Adrenal gland (tissue), 19 donors: ENCODE measurements around the gene ESM1. TPM values are rescaled to one million over a fixed set of nuclear protein-coding genes. Genes with fewer than 3 reads are reported as not detected.
A peak's percentile ranks its signal among the peaks of the same experiment; 100 is the strongest.

Experiments used
- DNase-seq, 7 donors: peaks; one replicate each; pipeline ENCODE4 v3.0.0-alpha.2; 2019 to 2020
- H3K27ac ChIP-seq, 5 donors: fragments of 200-600 bp; sonication (generic) in 4 of 5; 1 replicate in 3 of 5; 2 replicates in 2 of 5; pipeline versions ENCODE4 v1.5.1 to v1.8.0; 2016 to 2020; ENCODE audit warnings: mild to moderate bottlenecking in 1 of 5
- H3K27me3 ChIP-seq: fragments of 200-600 bp; 2 replicates; pipeline ENCODE4 v1.8.0; 2021
- H3K36me3 ChIP-seq, 2 donors: fragments of 200-600 bp; replicated peaks in 1 of 2; 1 replicate in 1 of 2; 2 replicates in 1 of 2; pipeline versions ENCODE4 v1.5.1 to v1.8.0; 2018 to 2022
- H3K4me1 ChIP-seq, 2 donors: fragments of 200-600 bp; replicated peaks in 1 of 2; 1 replicate in 1 of 2; 2 replicates in 1 of 2; pipeline versions ENCODE4 v1.5.1 to v1.8.0; 2018 to 2021
- H3K4me3 ChIP-seq, 4 donors: fragments of 200-600 bp; sonication (generic) in 3 of 4; one replicate each; pipeline ENCODE4 v1.5.1; 2016 to 2018
- H3K9me3 ChIP-seq, 3 donors: fragments of 200-600 bp; sonication (generic) in 1 of 3; replicated peaks in 1 of 3; 1 replicate in 2 of 3; 2 replicates in 1 of 3; pipeline versions ENCODE4 v1.5.1 to v1.8.0; 2016 to 2021
- POLR2A ChIP-seq, 2 donors: fragments of 450-650 bp; IDR thresholded peaks; one replicate each; pipeline ENCODE4 v1.6.1; 2017; ENCODE audit warnings: antibody characterized with exemption in 2 of 2, mild to moderate bottlenecking in 2 of 2, moderate library complexity in 1 of 2
- WGBS, 4 donors: extraction: QIAGEN DNeasy Blood & Tissue Kit in 2 of 4; methylation state at CpG; one replicate each; pipeline versions ENCODE4 v1.1.5 to v1.1.7; 2013 to 2017; 5-methylcytosine and 5-hydroxymethylcytosine counted together
- intact Hi-C, 2 donors: fragments of 100-400 bp; cut with DNase I; formaldehyde crosslinking; loops; one replicate each; pipeline versions ENCODE4 v1.14.1 to v1.15.0; 2022 to 2023
- long read RNA-seq, 10 donors: library from polyadenylated mRNA in 3 of 10; unstranded in 2 of 10; stranded (forward) in 1 of 10; transcript quantifications; one replicate each; pipeline ENCODE4 v2.0.0 and lab custom pipeline, GENCODE V29; 2021 to 2026
- polyA plus RNA-seq, 3 donors: library from polyadenylated mRNA; stranded (reverse); fragments of 200-250 nt in 2 of 3; fragments of 350-450 nt in 1 of 3; fragmentation: Illumina TruSeq in 1 of 3; extraction: RNeasy Lipid Tissue Mini Kit (QIAGEN cat#74804) in 1 of 3; gene quantifications; one replicate each; pipeline ENCODE4 v1.2.3, GENCODE V29; 2013 to 2014
- total RNA-seq, 9 donors: library from RNA; depleted of rRNA in 4 of 9; stranded (reverse); fragments of >200 nt in 4 of 9; fragments of 120-200 nt in 1 of 9; fragmentation: NEBNext Ultra II Directional in 1 of 9; extraction: Animal tissue kit (Norgen Biotek cat#: 25700) in 1 of 9; gene quantifications; one replicate each; pipeline versions ENCODE4 v1.1.0 to v1.2.4, GENCODE V29; 2013 to 2023
- TF ChIP-seq, protein P1 (sequence below), 6 experiments: fragments of 450-650 bp in 4 of 6; fragments of 200-600 bp in 2 of 6; sonication (generic) in 1 of 6; IDR thresholded peaks; 1 replicate in 5 of 6; 2 replicates in 1 of 6; pipeline versions ENCODE4 v1.5.1 to v1.8.0; 2016 to 2021; ENCODE audit warnings: antibody characterized with exemption in 6 of 6, mild to moderate bottlenecking in 2 of 6, moderate library complexity in 1 of 6
- donor health status: healthy with polysubstance abuse.
- donor health status: Bipolar disorder and iron deficiency.
- donor health status: DM: yes; HTN: yes; CAD: no.
- donor health status: DM: no; HTN: no; CAD: no.
- donor health status: DM: no; HTN: no; CAD: no.
- donor health status: DM: yes; HTN: yes; CAD: no.

The ESM1 gene, protein sequence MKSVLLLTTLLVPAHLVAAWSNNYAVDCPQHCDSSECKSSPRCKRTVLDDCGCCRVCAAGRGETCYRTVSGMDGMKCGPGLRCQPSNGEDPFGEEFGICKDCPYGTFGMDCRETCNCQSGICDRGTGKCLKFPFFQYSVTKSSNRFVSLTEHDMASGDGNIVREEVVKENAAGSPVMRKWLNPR
- total RNA-seq (1 to 10 TPM in 6 of 9 donors, under 1 TPM in 3; 0.43 to 5.4 (median 1.3) TPM), polyA plus RNA-seq (1 to 10 TPM in 2 of 3 donors, under 1 TPM in 1; 0.44 to 3.3 (median 1.3) TPM)
- long read RNA-seq, donor 1, transcript ESM1-202 (3 exons, 2,169 nt): major isoform, 5 of 5 reads
- long read RNA-seq, donor 1, partial matches to known transcripts: 0 of 5 reads
- long read RNA-seq, donor 1, other reads (novel, unspliced or antisense): 0 of 5 reads
- long read RNA-seq, donor 2, partial matches to known transcripts: 0 of 1 reads
- long read RNA-seq, donor 2, other reads (novel, unspliced or antisense): 0 of 1 reads
- long read RNA-seq, donor 3, partial matches to known transcripts: 0 of 4 reads
- long read RNA-seq, donor 3, other reads (novel, unspliced or antisense): 0 of 4 reads
- long read RNA-seq, donor 4, partial matches to known transcripts: 0 of 2 reads
- long read RNA-seq, donor 4, other reads (novel, unspliced or antisense): 1 of 2 reads
- long read RNA-seq, donor 5, partial matches to known transcripts: 0 of 3 reads
- long read RNA-seq, donor 5, other reads (novel, unspliced or antisense): 0 of 3 reads
- long read RNA-seq, donor 6: 0 reads
- long read RNA-seq, donor 7: 0 reads
- long read RNA-seq, donor 8, partial matches to known transcripts: 0 of 3 reads
- long read RNA-seq, donor 8, other reads (novel, unspliced or antisense): 0 of 3 reads
- long read RNA-seq, donor 9, partial matches to known transcripts: 0 of 1 reads
- long read RNA-seq, donor 9, other reads (novel, unspliced or antisense): 0 of 1 reads
- long read RNA-seq, donor 10, partial matches to known transcripts: 0 of 2 reads
- long read RNA-seq, donor 10, other reads (novel, unspliced or antisense): 0 of 2 reads

DNA sequence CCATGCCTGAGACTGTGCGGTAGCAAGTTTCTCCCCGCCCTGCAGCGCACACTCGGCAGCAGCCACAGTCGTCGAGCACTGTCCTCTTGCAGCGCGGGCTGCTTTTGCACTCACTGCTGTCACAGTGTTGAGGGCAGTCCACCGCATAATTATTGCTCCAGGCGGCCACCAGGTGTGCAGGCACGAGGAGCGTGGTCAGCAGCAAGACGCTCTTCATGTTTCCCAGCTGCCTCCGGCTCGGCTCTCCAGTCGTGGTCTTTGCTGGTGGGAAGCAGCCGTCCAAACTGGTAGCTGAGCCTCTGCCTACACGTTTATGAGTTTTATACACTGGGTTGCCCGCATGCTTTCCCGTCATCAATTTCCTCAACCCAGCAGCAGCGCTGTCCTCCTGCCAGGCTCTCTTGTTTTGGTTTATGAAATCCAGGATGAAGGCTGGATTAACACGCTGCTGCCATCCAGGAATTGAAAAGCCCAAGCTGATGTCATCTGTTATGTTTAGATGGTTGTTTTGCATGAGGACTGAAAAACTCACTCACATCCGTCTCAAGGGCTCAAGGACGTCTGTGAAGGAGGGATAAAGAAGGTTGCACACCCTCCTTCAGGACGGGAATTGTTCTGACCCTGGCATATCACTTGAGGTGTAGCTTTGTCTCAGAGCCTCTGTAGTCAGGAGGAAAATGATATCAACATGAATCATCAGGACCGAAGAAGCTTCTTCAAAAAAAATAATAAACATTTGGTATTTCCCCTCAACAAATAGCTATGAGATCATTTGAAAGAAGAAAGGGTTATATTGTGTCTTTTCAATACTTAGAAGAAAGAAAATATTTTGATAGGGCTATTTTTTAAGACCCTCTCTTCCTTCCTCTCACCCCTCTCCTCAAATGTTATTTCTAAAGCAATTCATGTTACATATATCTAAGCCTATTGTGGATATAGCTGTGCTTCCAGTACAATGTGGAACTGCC lies at the start of gene ESM1:
ESM1 (minus strand) TSS at position 293 of the 968 bp plus-strand sequence; CDS start at position 217, 76 bp downstream.
- no peaks in the 10 kb centered on the region for H3K4me1 ChIP-seq
- peaks cover 34% of the 10 kb centered on the region for H3K27me3 ChIP-seq
- no peak within 1 kb of the TSS for H3K27ac ChIP-seq
- no peak within 1 kb of the TSS for H3K4me3 ChIP-seq
- intact Hi-C loops: no loop called here
- H3K9me3 ChIP-seq: no peaks in the 10 kb centered on the region
- WGBS, 4 donors: 17 to 33% (median 31%) methylated on average over 6 to 26 of the region's 26 CpGs
- H3K36me3 ChIP-seq: no peaks in the 10 kb centered on the region
- peak in 3 of 7 donors; percentile 9 to 16 (median 10) for DNase-seq
- no peak for TF ChIP-seq POLR2A (IDR thresholded peaks at IDR 0.05)
- TF ChIP-seq, protein P1, sequence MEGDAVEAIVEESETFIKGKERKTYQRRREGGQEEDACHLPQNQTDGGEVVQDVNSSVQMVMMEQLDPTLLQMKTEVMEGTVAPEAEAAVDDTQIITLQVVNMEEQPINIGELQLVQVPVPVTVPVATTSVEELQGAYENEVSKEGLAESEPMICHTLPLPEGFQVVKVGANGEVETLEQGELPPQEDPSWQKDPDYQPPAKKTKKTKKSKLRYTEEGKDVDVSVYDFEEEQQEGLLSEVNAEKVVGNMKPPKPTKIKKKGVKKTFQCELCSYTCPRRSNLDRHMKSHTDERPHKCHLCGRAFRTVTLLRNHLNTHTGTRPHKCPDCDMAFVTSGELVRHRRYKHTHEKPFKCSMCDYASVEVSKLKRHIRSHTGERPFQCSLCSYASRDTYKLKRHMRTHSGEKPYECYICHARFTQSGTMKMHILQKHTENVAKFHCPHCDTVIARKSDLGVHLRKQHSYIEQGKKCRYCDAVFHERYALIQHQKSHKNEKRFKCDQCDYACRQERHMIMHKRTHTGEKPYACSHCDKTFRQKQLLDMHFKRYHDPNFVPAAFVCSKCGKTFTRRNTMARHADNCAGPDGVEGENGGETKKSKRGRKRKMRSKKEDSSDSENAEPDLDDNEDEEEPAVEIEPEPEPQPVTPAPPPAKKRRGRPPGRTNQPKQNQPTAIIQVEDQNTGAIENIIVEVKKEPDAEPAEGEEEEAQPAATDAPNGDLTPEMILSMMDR (IDR thresholded peaks at IDR 0.05): no peak

DNA sequence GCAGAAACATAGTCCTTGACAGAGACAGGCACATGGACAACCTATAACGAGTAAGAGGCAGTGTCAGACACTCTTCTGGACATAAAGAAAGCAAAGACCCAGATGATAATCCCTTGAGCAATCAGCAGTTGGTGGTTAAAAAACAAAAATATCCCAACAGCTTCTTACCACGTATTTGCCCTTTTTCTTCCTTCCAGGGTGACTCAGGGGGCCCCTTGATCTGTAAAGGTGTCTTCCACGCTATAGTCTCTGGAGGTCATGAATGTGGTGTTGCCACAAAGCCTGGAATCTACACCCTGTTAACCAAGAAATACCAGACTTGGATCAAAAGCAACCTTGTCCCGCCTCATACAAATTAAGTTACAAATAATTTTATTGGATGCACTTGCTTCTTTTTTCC lies 48.2 kb upstream of the ESM1 start:
- Histone ChIP-seq H3K9me3 (no peaks in the 10 kb centered on the region), H3K4me1 (no peaks in the 10 kb centered on the region), H3K36me3 (no peaks in the 10 kb centered on the region), H3K27ac (no peak overlapping the region), H3K27me3 (no peaks in the 10 kb centered on the region), H3K4me3 (no peak overlapping the region)
- 62 to 70% (median 68%) methylated on average over 4 of the region's 4 CpGs for WGBS, 4 donors
- no peak for DNase-seq
- intact Hi-C loops: no loop called here
- TF ChIP-seq, protein P1 (IDR thresholded peaks at IDR 0.05): no peak
- no peak for TF ChIP-seq POLR2A (IDR thresholded peaks at IDR 0.05)

DNA sequence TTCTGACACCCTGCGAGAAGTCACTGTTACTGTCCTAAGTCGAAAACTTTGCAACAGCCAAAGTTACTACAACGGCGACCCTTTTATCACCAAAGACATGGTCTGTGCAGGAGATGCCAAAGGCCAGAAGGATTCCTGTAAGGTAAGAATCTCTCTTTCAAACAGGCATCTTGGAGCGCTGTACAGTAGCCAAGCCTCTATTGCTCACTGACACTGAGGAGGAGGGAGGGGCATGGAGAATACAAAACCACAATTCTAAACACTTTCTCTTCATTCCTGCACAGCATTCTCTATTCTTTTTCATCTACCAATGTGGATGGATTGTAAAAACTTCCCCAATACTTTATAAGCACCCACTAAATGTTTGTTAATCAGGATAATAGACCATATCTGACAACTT lies 46.1 kb upstream of the ESM1 start:
- H3K9me3 ChIP-seq: no peaks in the 10 kb centered on the region
- no peaks in the 10 kb centered on the region for H3K36me3 ChIP-seq
- 89 to 100% (median 93%) methylated on average over 5 of the region's 5 CpGs for WGBS, 4 donors
- intact Hi-C loops: no loop called here
- no peak overlapping the region for H3K27ac ChIP-seq
- no peak overlapping the region for H3K4me3 ChIP-seq
- no peaks in the 10 kb centered on the region for H3K4me1 ChIP-seq
- H3K27me3 ChIP-seq: no peaks in the 10 kb centered on the region
- TF ChIP-seq POLR2A (IDR thresholded peaks at IDR 0.05): no peak
- TF ChIP-seq, protein P1 (IDR thresholded peaks at IDR 0.05): no peak
- no peak for DNase-seq
